Glomerular visceral epithelial cell (primary cell): Measurements from ENCODE around the gene CR2.
"Not testable (repeated sequence)": the region's sequence is repeated elsewhere in the genome, so short reads cannot be mapped to it uniquely, and the experiment has no call there.

Source experiments
- DNase-seq: peaks from one replicate; pipeline ENCODE4 v3.0.0-alpha.2; 2016; ENCODE audit errors: extremely low spot score

The CR2 gene

DNA sequence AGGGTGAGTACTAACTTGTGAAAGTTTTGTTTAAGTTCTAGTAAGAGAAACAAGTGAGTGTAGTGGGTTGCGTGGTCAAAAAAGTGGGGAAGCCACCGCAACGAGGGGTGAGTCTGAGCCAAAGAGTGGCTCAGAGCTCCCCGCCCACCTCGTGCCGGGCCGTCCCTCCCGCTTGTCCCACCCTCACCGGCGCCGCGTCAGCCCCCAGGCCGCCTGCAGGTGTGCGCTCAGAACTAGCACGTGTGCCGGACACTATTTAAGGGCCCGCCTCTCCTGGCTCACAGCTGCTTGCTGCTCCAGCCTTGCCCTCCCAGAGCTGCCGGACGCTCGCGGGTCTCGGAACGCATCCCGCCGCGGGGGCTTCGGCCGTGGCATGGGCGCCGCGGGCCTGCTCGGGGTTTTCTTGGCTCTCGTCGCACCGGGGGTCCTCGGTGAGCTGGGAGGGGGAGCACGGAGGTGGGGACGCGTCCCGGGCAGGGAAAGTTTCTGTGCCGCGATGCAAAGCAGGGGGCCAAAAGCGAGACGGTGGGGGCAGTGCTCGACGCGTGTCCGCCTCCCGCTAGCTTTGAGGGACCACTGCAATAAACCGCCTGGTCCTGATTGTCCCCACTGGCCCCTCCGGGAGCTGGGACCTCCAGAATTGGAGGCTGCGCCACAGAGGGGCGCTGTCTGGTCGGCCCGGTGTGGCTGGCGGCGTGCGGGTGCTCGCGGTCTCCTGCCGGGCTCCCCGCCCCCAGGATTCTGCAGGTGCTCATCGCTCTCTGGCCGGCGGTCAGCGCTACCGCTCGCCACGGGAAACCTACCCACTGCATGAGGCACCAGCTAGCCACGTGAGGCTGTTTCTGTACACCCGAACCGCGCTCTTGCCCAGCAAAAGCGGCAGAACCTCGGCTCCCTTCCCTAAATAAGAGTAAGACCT is at the start of gene CR2:
TSS of gene CR2 (plus strand) at position 283 of the 919 bp plus-strand sequence. CDS start at position 374, 91 bp downstream.
- DNase-seq, result peak; percentile 29

DNA sequence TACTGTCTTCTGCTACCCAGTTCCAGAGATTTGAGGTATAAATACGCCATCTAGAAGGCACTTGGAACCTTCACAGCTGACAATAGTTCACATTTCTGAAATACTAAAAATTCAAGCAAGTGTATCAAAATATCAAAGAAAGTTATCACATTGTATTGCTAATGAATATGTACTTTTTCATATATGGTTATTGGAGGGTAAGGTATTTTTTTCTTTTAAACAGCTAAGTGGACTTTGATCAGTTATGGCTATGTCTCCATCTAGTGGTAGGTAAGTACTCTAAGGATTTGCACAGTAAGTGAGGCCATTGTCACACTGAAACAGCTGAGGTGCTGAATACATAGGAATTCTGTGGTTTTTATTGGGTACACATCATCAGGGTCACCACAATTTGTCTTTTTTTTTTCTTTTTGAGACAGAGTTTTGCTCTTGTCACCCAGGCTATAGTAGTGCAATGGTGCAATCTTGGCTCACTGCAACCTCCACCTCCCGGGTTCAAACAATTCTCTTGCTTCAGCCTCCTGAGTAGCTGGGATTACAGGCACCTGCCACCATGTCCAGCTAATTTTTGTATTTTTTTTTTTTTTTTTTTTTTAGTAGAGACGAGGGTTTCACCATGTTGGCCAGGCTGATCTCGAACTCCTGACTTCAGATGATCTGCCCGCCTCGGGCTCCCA is 49.1 kb upstream of the CR2 start:
- peak; percentile 69 for DNase-seq

DNA sequence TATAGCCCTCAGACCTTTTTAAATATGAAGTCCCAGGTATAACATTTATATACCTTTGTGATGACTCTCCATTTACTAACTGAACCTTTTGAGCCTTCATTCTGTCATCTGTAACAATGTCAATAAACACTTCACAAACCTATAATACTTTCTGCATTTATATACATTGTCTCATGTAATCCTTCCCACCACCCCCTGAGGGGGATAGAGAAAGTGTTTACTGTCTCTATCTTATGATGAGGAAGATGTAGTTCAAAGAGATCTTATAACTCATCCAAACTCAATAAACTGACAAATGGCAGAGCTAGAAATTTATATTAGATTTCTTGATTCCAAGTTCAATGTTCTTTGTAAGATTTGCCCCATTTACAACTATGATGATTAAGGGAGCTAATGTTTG is 48.3 kb upstream of the CR2 start:
- no peak for DNase-seq

DNA sequence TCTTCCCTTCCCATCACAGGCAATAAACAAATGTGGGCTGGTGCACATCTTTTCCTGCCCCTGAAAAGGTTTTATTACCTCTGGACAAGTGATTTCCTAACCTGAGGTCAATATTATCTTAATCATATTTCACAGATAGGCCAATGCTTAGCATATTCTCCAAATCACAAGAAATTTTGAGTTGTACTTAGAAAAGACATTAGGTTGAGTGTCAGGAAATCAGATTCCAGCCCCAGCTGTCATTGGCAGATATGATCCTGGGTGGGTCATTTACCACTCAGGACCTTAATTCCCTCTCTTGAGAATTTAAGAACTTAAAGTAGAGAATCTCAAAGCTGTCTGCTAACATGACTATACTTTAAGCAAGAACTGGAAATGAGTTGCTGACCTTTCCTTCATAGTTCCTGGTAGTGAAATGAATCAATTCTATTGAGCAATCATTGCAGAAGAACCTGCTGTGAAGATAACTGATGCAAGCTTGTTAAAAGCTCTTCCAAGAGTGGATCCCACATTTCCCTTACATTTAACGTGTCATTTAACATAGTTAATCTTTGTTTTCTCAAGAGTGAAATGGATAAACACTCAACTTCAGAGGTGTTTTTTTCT is 46.4 kb upstream of the CR2 start:
- DNase-seq, result no peak

DNA sequence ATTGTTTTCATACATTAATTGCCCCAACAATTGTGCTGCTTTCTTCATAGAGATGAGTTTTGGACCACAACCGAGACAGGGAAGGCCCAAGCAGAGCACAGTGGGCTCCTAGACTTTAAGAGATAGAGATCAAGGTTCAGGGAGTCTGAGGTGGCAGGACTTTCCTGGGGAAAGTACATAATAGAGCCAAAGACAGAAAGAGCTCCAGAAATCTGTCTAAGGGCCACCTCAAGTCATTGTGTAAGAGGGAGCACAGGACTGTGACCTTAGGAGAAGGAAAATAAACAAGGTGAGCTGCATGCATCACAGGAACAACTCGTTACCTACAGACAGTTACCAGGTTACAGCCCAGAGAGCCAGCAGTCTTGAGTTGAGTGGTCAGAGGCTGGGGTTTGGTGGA is 41.3 kb upstream of the CR2 start:
- no peak for DNase-seq

DNA sequence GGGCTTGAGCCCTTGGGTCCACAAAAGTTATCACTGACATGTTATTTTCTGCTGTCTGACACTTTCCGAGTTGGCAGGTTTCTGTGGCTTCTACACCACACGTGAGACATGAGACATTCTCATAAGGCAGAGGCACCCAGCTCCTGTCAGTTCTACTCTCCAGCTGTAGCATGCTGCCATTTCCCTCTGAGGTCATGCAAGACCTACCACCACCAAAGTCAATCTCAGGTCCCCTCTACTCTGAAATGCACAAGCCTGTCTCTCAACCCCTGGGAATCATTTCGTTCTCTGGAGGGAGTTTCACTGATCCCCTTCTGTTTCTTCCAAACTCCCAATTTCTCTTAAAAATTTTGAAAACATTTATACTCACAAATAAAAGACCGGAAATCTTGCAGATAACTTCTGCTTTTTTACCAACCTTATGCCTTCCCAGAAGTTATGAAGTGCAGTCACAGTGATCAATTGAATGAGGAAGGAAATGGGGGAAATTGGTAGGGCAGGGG is 39.5 kb upstream of the CR2 start:
- DNase-seq, result no peak

DNA sequence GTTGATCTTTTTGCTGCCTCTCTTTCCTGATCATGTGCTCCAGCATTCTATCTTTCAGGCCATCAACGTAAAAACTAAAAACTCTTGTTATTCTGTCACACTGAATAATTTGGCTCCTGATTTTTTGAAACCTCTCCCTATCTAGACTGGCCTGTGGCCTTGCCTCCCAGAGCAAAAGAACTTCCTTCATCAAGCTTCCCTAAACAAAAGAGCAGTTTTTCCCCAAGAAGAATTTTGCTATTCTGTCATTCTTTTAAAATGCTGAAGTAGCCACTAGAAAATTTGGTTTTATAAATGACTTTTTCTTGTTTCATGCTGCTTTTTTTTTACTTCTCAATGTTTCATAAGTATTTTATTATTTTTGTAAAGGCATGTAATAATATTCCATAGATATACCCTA is 37.1 kb upstream of the CR2 start:
- no peak for DNase-seq

DNA sequence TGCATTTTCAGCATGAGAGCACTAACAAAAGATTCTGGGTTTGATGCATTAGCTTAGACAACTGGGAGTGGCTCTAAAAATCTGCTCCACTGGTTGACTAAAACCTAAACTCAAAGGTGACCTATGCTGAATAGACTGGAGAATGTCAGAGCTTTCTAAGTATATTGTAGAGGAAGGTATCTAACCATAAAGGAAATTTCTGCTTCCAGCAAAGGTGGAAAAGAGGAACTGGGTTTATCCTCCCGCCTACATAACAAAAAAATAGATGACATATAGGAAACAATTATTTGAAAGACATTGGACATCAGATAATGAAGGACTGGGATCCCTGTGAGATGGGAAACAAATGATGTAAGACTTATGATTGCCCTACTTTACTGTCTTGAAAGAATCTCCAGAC is 35.8 kb upstream of the CR2 start:
- DNase-seq, result no peak

DNA sequence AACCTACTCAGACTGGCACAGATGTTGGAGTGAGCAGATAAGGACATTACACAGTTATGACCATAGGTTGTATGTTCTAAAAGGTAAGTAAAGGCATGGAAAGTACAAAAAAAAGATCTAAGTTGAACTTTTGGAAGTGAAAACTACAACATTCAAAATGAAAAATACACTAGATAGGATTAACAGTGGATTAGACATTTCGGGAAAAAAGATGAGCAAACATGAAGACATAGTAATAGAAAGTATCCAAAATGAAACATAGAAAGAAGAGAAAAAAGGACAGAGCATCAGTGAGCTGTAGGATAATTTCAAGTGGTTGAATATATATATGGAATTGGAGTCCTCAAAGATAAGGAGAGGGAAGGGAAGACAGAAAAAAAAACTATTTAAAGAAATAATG is 34.0 kb upstream of the CR2 start:
- no peak for DNase-seq

DNA sequence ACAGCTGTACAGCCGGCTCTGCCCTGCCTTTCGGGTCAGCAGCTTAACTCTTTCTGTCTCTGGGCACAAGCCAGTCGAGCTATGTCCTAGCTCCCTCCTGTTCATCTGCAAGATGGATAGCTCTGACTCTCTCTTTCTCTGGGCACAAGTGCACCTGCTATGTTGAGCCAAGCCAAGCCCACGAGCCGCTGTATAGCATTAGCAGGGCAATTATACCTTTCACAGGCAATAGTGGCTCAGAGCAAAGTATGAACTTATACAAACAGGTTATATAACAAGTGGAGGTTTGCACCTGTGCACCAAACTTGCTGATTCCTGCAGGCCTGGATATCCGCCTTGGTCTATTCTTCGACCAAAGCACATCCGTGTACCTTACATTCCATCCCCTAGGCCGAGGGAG is 33.0 kb upstream of the CR2 start:
- DNase-seq, result no peak

DNA sequence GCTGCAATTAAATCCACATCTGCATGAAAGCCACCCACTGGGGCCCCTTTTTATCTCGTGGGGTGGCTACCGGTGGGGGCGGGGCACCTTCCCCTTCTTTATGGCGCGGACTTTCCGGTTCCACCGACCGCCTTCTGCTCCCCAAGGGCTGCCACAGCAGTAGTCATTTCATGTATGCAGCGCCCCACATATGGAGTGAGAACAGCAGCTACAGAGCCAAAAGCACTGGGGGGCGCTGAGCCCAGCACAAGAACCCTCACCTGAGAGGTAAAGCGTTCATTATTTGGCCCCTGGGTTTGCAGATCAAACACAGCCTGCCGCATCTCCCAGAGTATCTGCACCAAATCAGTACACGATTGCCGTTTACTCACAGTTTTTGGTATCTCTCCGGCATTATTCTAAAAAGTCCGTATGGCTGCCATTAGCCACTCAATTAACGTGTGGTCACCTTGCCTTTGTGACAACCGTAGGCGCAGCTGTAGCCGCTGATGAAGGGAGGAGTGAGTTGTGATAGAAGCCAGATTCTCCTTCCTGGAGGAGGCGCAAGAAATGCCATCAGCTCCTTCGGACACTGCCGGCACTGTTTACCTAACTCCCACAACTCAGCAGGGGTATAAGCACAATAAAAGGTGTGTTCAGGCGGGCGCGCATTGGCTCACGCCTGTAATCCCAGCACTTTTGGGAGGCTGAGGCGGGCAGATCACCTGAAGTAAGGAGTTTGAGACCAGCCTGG is 30.4 kb upstream of the CR2 start:
- no peak for DNase-seq

DNA sequence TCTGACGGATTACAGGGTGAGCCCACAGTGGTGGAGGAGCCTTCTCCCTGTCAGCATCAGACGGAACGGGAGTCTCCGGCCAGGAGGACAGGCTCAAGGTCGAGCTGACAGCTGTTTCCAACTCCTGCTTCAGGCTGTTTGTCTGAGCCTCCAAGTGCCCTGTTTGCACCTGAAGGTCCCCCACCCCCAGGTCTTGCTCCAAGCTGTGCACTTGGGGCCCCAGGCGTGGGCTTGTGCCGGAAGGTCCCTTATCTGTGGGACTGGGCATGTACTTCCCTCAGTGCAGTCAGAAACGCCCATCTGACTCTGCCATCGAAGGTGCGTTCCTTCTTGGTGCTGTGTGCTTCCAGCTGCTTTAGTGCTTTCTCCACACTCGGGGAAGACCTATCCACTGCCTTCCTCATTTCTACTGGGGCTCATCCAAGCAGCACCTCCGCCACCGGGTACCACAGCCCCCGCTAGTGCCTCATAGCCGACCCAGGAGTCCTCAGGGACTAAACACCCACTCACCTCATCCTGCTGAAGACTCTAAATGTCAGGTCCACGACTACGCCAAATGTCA is 29.5 kb upstream of the CR2 start:
- DNase-seq, result no peak

DNA sequence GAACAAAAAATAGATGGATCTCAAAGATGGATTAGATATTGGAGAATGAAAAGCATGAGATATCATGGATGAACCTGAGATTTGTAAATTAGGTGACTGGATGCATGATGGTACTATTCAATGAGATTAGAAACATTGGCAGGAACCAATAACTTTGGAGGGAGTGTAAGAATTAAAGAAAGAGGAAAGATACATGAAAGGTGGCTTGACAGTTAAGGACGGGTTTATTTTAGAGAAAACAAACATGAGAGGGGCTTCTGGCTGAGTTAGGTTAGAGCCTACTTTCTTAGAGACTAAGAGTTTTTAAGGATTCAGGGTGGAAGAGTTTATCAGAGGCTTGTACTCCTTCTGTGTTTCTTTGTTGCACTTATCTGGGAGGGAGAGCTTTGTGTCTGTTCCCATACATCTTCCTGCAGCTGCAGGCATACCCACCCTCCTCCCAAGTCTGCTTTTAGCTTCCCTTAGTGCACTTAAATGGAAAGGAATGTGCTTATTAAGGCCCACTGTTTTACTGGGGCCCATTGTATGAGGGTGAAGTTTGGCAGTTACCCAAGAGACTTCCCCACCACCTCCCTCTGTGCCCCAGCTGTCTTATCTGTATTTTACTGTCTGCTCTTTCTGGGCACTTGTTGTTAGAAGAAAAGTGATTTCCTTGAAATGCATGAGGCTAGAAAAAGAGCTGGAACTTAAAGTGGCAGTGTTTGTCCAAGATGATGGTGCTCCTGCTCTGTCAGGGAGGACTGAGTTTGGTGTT is 26.1 kb upstream of the CR2 start:
- no peak for DNase-seq

DNA sequence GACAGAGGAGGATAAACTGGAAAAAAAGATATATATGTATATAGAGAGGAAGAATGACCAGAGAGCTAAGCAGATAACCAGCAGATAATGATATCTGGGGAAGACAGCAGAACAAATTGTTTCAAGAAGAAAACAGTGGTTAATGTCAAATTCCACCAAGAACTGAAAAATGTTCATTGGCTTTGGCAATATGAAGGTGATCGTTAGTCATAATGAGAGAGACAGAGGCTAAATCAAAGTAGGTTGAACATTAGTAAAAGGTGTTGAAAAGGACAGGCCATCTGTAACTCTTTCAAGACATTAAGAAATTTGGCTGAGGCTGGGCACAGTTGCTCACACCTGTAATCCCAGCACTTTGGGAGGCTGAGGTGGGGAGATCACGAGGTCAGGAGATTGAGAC is 25.3 kb upstream of the CR2 start:
- DNase-seq, result no peak

DNA sequence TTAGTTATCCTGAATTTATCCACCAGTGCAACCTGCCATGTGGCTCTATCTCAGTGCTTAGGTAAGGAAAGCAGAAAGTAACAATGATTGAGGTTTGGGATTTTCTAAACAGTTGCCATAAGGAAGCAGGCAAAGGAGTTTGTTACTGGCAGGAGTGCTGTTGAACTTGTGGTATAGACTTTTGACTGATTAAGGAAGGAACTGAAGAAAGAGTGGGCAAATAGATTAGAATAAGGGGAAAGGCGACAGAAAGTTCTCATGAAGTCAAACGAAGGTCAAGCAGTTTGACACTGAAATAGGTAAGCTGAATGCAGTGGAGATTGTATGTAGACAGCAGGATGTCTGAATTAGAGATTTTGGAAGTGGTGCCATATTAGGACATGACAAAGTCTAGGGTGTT is 24.2 kb upstream of the CR2 start:
- DNase-seq, result no peak

DNA sequence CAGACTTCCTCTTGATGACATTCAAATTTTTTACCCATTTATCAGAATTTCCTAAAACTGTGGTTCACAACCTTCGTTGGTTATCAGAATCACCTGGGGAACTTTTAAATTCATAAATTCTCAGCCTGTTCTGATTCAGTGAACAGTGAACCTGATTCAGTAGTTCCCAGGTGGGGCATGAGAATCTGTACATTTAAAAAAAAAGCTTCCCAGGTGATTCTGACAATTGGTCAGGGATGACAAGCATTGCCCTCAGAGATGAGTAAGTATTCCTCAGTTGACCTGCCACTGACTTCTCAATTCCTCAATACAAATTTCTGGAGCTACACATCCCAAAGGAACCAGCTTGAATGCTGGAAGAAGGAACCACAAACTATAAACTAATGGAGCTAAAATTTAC is 23.5 kb upstream of the CR2 start:
- no peak for DNase-seq

DNA sequence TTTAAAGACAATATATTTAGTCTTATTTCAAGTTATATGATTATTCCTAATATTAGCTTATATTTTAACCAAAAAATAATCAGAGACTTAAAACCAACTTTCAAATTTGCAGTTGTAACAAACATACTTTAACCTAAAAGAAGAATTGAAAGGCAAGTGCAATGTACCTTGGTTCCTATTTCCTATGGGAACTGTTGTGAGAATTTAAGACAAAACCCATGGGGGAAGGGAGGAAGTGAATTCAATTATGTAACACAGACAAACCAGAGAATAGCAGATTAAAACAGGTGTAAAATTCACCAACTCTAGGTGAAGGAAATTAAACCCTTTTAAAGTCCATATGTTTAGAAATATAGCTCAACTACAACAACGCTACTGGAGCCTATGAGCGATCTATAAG is 22.6 kb upstream of the CR2 start:
- DNase-seq, result no peak

DNA sequence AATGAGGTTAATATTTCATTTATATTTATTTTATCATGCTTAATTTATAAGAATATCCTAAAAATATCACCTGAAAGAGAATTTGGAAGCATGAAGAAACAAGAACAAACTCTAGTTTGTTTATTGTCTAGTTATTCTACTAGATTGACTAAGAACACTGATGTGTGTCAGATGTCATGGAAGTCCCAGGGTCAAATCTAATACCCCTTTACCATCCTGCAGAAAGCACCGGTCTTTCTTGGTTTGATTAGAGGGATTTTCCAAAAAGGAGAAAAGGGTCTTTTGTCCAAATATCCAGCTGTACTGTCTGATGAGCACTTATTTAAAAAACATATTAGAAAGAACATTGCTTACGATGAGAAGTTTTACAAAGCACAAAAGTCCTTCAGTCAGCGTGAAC is 20.7 kb upstream of the CR2 start:
- DNase-seq, result no peak

DNA sequence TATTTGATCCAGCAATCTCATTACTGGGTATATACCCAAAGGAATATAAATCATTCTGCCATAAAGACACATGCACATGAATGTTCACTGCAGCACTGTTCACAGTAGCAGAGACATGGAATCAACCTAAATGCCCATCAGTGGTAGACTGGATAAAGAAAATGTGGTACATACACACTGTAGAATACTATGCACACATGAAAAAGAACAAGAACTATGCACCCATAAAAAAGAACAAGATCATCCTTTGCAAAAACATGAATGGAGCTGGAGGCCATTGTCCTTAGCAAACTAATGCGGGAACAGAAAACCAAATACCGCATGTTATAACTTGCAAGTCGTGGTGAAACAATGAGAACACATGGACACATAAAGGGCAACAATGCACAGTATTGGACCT is 17.4 kb upstream of the CR2 start:
- not testable (repeated sequence) for DNase-seq

DNA sequence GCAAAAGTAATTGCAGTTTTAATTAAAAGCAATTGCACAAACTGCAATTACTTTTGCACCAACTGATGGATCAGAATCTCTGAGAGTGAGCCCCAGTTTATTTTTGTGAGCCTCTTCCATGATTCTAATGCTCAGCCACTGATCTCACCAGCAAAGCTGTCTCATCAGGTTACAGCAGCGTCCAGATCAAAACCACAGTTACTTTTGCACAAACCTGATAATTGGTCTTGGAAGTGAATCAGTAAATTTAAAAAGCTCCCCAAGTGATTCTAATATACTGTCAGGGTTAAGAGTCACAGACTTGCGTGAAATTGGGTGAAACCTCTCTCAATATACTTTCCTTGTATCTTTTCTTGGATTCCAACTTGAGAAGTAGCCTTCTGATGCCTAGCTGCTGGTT is 13.5 kb upstream of the CR2 start:
- no peak for DNase-seq
